ENCODE results near the gene UBALD2. TPM values are rescaled to one million over a fixed set of nuclear protein-coding genes. Genes with fewer than 3 reads are reported as not detected.

UBALD2 gene
- total and polyA plus RNA-seq, 2 of the 13 experiments (the other 11 are each of a cell fraction or from before 2014, with no cell fraction given) = 3.3 to 89.7 TPM

GRCh38 chr17:76237859-76238313, 27.3 kb upstream of the UBALD2 start (continued):
- TF ChIP-seq JUNB (CRISPR knock-in tag; IDR thresholded peaks at IDR 0.05; ENCODE audit: borderline replicate concordance) (peak; percentile 56; the same call in 1 of the 2 replicates), ZNF180 (CRISPR knock-in tag; IDR thresholded peaks at IDR 0.05; ENCODE audit: borderline replicate concordance, low read depth) (no peak), SETDB1 (CRISPR knock-in tag; IDR thresholded peaks at IDR 0.05; ENCODE audit: borderline replicate concordance) (no peak), ZNF12 (CRISPR knock-in tag; IDR thresholded peaks at IDR 0.05) (no peak), KLF11 (CRISPR knock-in tag; IDR thresholded peaks at IDR 0.05) (no peak), MAF1 (CRISPR knock-in tag; IDR thresholded peaks at IDR 0.05; ENCODE audit: borderline replicate concordance) (no peak), NFE2 (CRISPR knock-in tag; IDR thresholded peaks at IDR 0.05) (no peak), ZNF34 (CRISPR knock-in tag; IDR thresholded peaks at IDR 0.05; ENCODE audit: borderline replicate concordance) (no peak), CREB1 (IDR thresholded peaks at IDR 0.05) (peak; percentile 64; the same call in 1 of the 2 replicates), CREB1 (CRISPR knock-in tag; IDR thresholded peaks at IDR 0.05) (peak; percentile 76), MIXL1 (CRISPR knock-in tag; IDR thresholded peaks at IDR 0.05) (peak; percentile 84), HOXD1 (CRISPR knock-in tag; IDR thresholded peaks at IDR 0.05) (peak; percentile 61; the same call in 1 of the 2 replicates), PRDM10 (CRISPR knock-in tag; IDR thresholded peaks at IDR 0.05; ENCODE audit: low read depth) (no peak), PHF8 (CRISPR knock-in tag; IDR thresholded peaks at IDR 0.05) (no peak), IKZF5 (CRISPR knock-in tag; IDR thresholded peaks at IDR 0.05) (peak; percentile 61; the same call in 1 of the 2 replicates), DNMT3B (CRISPR knock-in tag; conservative IDR thresholded peaks at IDR 0.05) (no peak), ZNF674 (CRISPR knock-in tag; IDR thresholded peaks at IDR 0.05; ENCODE audit: low read depth) (no peak), ZBTB34 (CRISPR knock-in tag; IDR thresholded peaks at IDR 0.05) (peak; percentile 65; the same call in 1 of the 2 replicates), ZBTB20 (CRISPR knock-in tag; IDR thresholded peaks at IDR 0.05; ENCODE audit: borderline replicate concordance, low read depth) (peak; percentile 61; the same call in 1 of the 2 replicates), PLRG1 (conservative IDR thresholded peaks at IDR 0.05) (no peak), PCBP2 (optimal IDR thresholded peaks at IDR 0.05; ENCODE audit: low read depth, low read length, poor library complexity, severe bottlenecking) (no peak), SOX5 (CRISPR knock-in tag; IDR thresholded peaks at IDR 0.05; ENCODE audit: borderline replicate concordance) (peak; percentile 67; the same call in 1 of the 2 replicates), GLMP (CRISPR knock-in tag; IDR thresholded peaks at IDR 0.05; ENCODE audit: borderline replicate concordance) (no peak), MBNL3 (CRISPR knock-in tag; conservative IDR thresholded peaks at IDR 0.05) (no peak), THAP8 (CRISPR knock-in tag; IDR thresholded peaks at IDR 0.05; ENCODE audit: borderline replicate concordance) (no peak)

Measured in HepG2 (cell line).